ENCODE measurements around the gene NBPF19. TPM values are rescaled to one million over a fixed set of nuclear protein-coding genes. Genes with fewer than 3 reads are reported as not detected.
"Not testable (repeated sequence)": the region's sequence is repeated elsewhere in the genome, so short reads cannot be mapped to it uniquely, and the experiment has no call there.

The NBPF19 gene
- 10 to 100 TPM in 1 of 2 experiments, 1 to 10 TPM in 1; 9.6 to 12.4 TPM for total RNA-seq

DNA sequence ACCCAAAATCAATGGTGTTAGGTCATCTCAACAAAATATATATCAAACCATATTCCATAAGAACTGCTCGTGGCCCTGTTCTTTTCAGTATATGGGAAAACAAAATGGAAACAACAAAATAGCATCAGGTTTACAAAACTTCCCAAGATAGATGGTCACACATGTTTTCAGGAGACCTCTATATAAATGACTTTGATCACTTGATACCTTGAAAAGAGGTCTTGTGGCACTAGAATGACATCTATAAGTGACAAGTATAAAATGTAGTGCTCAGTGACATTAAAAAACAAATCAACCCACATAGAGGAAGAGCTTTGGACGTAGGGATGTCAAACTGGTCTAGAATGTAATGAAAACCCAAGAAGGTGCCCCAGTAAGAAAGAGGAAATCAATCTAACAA is at the start of gene NBPF19:
NBPF19 (plus strand) TSS at position 301 of the 400 bp plus-strand sequence. CDS start 888 bp downstream, outside the sequence.
- not testable (repeated sequence) for DNase-seq, H3K9me3 Mint-ChIP-seq, H3K4me1 Mint-ChIP-seq, H3K27ac Mint-ChIP-seq, H3K36me3 Mint-ChIP-seq, H3K4me3 Mint-ChIP-seq, H3K27me3 Mint-ChIP-seq

GRCh38 chr1:149428317-149428716 is 46.5 kb upstream of the NBPF19 start:
- DNase-seq, H3K4me1 Mint-ChIP-seq, H3K36me3 Mint-ChIP-seq, H3K4me3 Mint-ChIP-seq, H3K9me3 Mint-ChIP-seq, H3K27me3 Mint-ChIP-seq, H3K27ac Mint-ChIP-seq: not testable (repeated sequence)

GRCh38 chr1:149445451-149445850 is 29.4 kb upstream of the NBPF19 start:
- H3K4me3 Mint-ChIP-seq, DNase-seq, H3K27ac Mint-ChIP-seq, H3K9me3 Mint-ChIP-seq, H3K27me3 Mint-ChIP-seq, H3K36me3 Mint-ChIP-seq: not testable (repeated sequence)
- H3K4me1 Mint-ChIP-seq, result peaks cover 11% of the 10 kb centered on the region

DNA sequence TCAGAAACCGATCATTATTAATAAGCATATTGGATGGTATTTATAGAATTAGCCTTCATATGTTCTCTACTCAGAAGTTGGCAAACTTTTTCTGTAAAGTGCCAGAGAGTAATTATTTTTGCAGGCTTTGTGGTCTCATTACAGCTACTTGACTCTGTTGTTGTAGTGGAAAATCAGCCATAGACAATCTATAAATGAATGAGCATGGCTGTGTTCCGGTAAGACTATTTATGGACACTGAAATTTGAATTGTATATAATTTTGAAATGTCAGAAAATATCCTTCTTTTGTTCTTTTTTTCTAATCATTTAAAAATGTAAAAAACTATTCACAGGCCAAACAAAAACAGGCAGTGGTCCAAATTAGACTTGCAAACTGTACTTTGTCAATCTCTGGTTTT is 22.6 kb upstream of the NBPF19 start:
- H3K9me3 Mint-ChIP-seq, H3K4me1 Mint-ChIP-seq, H3K27ac Mint-ChIP-seq, H3K4me3 Mint-ChIP-seq, H3K27me3 Mint-ChIP-seq, DNase-seq, H3K36me3 Mint-ChIP-seq: not testable (repeated sequence)

- H3K4me3 Mint-ChIP-seq, DNase-seq, H3K36me3 Mint-ChIP-seq, H3K27me3 Mint-ChIP-seq, H3K9me3 Mint-ChIP-seq, H3K27ac Mint-ChIP-seq, H3K4me1 Mint-ChIP-seq: not testable (repeated sequence)
Observed at GRCh38 chr1:149452652-149453051, 22.2 kb upstream of the NBPF19 start.

- peak; percentile 56 for DNase-seq
- not testable (repeated sequence) for H3K36me3 Mint-ChIP-seq, H3K9me3 Mint-ChIP-seq, H3K27me3 Mint-ChIP-seq, H3K4me1 Mint-ChIP-seq
- peak overlapping the region; percentile 91 for H3K27ac Mint-ChIP-seq
- peak overlapping the region; percentile 80 for H3K4me3 Mint-ChIP-seq
Observed at GRCh38 chr1:149558350-149558825, 83.5 kb downstream of the NBPF19 start.

- H3K4me3 Mint-ChIP-seq, H3K9me3 Mint-ChIP-seq, H3K27me3 Mint-ChIP-seq, H3K27ac Mint-ChIP-seq, DNase-seq, H3K4me1 Mint-ChIP-seq, H3K36me3 Mint-ChIP-seq: not testable (repeated sequence)
Observed at GRCh38 chr1:149561806-149562205, 87.0 kb downstream of the NBPF19 start.

GRCh38 chr1:149565485-149565884 is 90.6 kb downstream of the NBPF19 start:
- not testable (repeated sequence) for H3K4me3 Mint-ChIP-seq, H3K36me3 Mint-ChIP-seq, DNase-seq, H3K9me3 Mint-ChIP-seq, H3K27ac Mint-ChIP-seq, H3K27me3 Mint-ChIP-seq, H3K4me1 Mint-ChIP-seq

GRCh38 chr1:149572763-149573162 is 97.9 kb downstream of the NBPF19 start:
- H3K27ac Mint-ChIP-seq, DNase-seq, H3K9me3 Mint-ChIP-seq, H3K27me3 Mint-ChIP-seq, H3K4me1 Mint-ChIP-seq, H3K36me3 Mint-ChIP-seq, H3K4me3 Mint-ChIP-seq: not testable (repeated sequence)

GRCh38 chr1:149585592-149585991 is 110.7 kb downstream of the NBPF19 start:
- H3K9me3 Mint-ChIP-seq, H3K4me3 Mint-ChIP-seq, H3K27ac Mint-ChIP-seq, H3K4me1 Mint-ChIP-seq, H3K27me3 Mint-ChIP-seq, H3K36me3 Mint-ChIP-seq: not testable (repeated sequence)
- peak; percentile 32 for DNase-seq

Other genes starting within 250 kb of the NBPF19 start
- not detected for gene PPIAL4C, start 108.8 kb downstream of the NBPF19 start, total RNA-seq